Measurements from ENCODE around the gene ANKLE1. TPM values are rescaled to one million over a fixed set of nuclear protein-coding genes. Genes with fewer than 3 reads are reported as not detected.

Gene ANKLE1, protein sequence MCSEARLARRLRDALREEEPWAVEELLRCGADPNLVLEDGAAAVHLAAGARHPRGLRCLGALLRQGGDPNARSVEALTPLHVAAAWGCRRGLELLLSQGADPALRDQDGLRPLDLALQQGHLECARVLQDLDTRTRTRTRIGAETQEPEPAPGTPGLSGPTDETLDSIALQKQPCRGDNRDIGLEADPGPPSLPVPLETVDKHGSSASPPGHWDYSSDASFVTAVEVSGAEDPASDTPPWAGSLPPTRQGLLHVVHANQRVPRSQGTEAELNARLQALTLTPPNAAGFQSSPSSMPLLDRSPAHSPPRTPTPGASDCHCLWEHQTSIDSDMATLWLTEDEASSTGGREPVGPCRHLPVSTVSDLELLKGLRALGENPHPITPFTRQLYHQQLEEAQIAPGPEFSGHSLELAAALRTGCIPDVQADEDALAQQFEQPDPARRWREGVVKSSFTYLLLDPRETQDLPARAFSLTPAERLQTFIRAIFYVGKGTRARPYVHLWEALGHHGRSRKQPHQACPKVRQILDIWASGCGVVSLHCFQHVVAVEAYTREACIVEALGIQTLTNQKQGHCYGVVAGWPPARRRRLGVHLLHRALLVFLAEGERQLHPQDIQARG
- 1 to 10 TPM; 1.9 to 5.0 (median 3.1) TPM for total RNA-seq
- polyA plus RNA-seq: 1 to 10 TPM; 2.2 to 4.3 (median 2.4) TPM
- long read RNA-seq, donor 1: 0 reads
- long read RNA-seq, donor 2, partial matches to known transcripts: 0 of 1 reads
- long read RNA-seq, donor 2, other reads (novel, unspliced or antisense): 0 of 1 reads

DNA sequence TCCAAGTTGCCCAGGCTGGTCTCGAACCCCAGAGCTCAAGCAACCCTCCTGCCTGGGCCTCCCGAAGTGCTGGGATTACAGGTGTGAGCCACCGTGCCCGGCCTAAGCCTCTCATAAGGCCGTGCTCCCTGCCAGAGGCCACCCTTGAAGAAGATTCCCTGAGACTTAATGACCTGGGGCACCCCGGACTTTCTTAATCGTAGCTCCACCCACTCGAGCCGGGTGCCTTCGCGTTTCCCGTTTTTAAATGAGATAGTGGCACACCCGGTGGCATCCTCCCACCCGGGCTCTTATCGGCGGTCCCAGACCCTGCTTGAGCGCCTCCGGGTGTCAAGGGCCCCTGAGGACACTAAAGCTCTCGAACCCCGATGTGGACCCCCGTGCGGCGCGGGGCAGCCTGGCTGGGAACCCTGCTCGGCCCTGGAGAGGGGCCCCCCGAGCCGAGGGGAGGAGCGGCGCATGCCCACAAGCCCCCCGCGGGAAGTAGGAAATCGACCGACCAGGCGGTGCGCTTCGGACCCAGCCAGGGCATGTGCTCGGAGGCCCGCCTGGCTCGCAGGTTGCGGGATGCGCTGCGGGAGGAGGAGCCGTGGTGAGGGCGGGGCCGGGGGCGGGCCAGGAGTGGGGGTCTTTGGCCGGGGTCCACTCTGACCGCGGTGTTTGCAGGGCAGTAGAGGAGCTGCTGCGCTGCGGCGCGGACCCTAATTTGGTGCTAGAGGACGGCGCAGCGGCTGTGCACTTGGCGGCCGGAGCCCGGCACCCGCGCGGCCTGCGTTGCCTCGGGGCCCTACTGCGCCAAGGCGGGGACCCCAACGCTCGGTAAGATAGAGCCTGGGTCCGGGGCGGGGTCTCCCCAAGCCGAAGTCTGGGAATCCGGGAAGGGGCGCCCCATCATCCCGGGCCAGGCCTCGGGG is at the start of gene ANKLE1:
TSS of gene ANKLE1 (plus strand) at position 511 of the 914 bp plus-strand sequence. CDS start at position 531, 20 bp downstream.
- H3K27ac ChIP-seq: peak within 1 kb of the TSS in 5 of 8 donors; percentile 15 to 80 (median 51)
- peak; percentile 37 to 74 (median 58) for TF ChIP-seq POLR2AphosphoS5 (IDR thresholded peaks at IDR 0.05)
- TF ChIP-seq, protein P1, sequence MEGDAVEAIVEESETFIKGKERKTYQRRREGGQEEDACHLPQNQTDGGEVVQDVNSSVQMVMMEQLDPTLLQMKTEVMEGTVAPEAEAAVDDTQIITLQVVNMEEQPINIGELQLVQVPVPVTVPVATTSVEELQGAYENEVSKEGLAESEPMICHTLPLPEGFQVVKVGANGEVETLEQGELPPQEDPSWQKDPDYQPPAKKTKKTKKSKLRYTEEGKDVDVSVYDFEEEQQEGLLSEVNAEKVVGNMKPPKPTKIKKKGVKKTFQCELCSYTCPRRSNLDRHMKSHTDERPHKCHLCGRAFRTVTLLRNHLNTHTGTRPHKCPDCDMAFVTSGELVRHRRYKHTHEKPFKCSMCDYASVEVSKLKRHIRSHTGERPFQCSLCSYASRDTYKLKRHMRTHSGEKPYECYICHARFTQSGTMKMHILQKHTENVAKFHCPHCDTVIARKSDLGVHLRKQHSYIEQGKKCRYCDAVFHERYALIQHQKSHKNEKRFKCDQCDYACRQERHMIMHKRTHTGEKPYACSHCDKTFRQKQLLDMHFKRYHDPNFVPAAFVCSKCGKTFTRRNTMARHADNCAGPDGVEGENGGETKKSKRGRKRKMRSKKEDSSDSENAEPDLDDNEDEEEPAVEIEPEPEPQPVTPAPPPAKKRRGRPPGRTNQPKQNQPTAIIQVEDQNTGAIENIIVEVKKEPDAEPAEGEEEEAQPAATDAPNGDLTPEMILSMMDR (IDR thresholded peaks at IDR 0.05 in 8 of 11, conservative IDR thresholded peaks at IDR 0.05 in 3 of 11): no peak
- H3K27me3 ChIP-seq (replicated peaks in 1 of 7): peaks cover 0 to 24% (median 14%) of the 10 kb centered on the region in 7 donors
- H3K4me3 ChIP-seq: peak within 1 kb of the TSS; percentile 37 to 78 (median 57)
- peaks cover 0 to 56% (median 16%) of the 10 kb centered on the region in 6 donors for H3K36me3 ChIP-seq
- H3K9me3 ChIP-seq: no peaks in the 10 kb centered on the region
- WGBS, 5 donors: 1 to 34% (median 5%) methylated on average over 18 to 75 of the region's 75 CpGs
- intact Hi-C loops (cut with DNase I; ENCODE audit: low total_unique reads): loop anchor here (2.0 kb wide), 1 partner anchor 215 kb away; no protein-coding TSS in a partner anchor
- peaks cover 11 to 24% (median 19%) of the 10 kb centered on the region in 6 donors for H3K4me1 ChIP-seq
- peak; percentile 89 for DNase-seq

- Histone ChIP-seq H3K27ac (no peak overlapping the region), H3K27me3 (replicated peaks in 1 of 7) (no peaks in the 10 kb centered on the region), H3K4me1 (peaks cover 13 to 40% (median 33%) of the 10 kb centered on the region in 6 donors), H3K4me3 (no peak overlapping the region), H3K9me3 (no peaks in the 10 kb centered on the region), H3K36me3 (peaks cover 0 to 50% (median 10%) of the 10 kb centered on the region in 6 donors)
- TF ChIP-seq, protein P1 (IDR thresholded peaks at IDR 0.05 in 8 of 11, conservative IDR thresholded peaks at IDR 0.05 in 3 of 11): no peak
- peak in 1 of 3 donors; percentile 31 for TF ChIP-seq POLR2AphosphoS5 (IDR thresholded peaks at IDR 0.05)
- DNase-seq: no peak
- WGBS, 5 donors: 91 to 96% (median 93%) methylated on average over 25 of the region's 25 CpGs
- intact Hi-C loops (cut with DNase I; ENCODE audit: low total_unique reads): no loop called here
Measured at GRCh38 chr19:17232258-17232657, 49.4 kb upstream of the ANKLE1 start.

- DNase-seq: peak; percentile 88
- WGBS, 5 donors: 10 to 26% (median 13%) methylated on average over 8 to 11 of the region's 11 CpGs
- Histone ChIP-seq H3K4me1 (peaks cover 13 to 32% (median 28%) of the 10 kb centered on the region in 6 donors), H3K27me3 (replicated peaks in 1 of 7) (no peaks in the 10 kb centered on the region), H3K27ac (peak overlapping the region; percentile 38 to 89 (median 78)), H3K9me3 (no peaks in the 10 kb centered on the region), H3K4me3 (peak overlapping the region; percentile 47 to 85 (median 58)), H3K36me3 (peaks cover 0 to 42% (median 8%) of the 10 kb centered on the region in 6 donors)
- TF ChIP-seq POLR2A (IDR thresholded peaks at IDR 0.05): no peak
- no peak for TF ChIP-seq POLR2AphosphoS5 (IDR thresholded peaks at IDR 0.05)
- TF ChIP-seq, protein P1 (IDR thresholded peaks at IDR 0.05 in 8 of 11, conservative IDR thresholded peaks at IDR 0.05 in 3 of 11): no peak
- intact Hi-C loops (cut with DNase I; ENCODE audit: low total_unique reads): no loop called here
Measured at GRCh38 chr19:17234911-17235299, 46.8 kb upstream of the ANKLE1 start.

Measured in spleen (tissue), 13 donors.